NCI-H187 (cell line): Measurements from ENCODE around the gene MAP1B.

Experiments
- DNase-seq, 2 experiments: peaks; one replicate each; lab custom pipeline; 2025; lab: John Stamatoyannopoulos, UW

Gene MAP1B

DNA sequence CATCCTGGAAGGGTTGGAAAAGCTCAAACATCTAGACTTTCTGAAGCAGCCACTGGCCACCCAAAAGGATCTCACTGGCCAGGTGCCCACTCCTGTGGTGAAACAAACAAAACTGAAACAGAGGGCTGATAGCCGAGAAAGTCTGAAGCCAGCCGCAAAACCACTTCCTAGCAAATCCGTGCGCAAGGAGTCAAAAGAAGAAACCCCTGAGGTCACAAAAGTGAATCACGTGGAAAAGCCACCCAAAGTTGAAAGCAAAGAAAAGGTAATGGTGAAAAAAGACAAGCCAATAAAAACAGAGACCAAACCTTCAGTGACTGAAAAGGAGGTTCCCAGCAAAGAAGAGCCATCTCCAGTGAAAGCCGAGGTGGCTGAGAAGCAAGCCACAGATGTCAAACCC, 87.6 kb downstream of the MAP1B start:
- DNase-seq, result no peak

DNA sequence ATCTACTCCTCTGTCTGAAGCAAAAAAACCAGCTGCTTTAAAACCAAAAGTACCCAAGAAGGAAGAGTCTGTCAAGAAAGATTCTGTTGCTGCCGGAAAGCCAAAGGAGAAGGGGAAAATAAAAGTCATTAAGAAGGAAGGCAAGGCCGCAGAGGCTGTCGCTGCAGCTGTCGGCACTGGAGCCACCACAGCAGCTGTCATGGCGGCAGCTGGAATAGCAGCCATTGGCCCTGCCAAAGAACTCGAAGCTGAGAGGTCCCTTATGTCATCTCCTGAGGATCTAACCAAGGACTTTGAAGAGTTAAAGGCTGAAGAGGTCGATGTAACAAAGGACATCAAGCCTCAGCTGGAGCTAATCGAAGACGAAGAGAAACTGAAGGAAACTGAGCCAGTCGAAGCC, 88.3 kb downstream of the MAP1B start:
- no peak for DNase-seq

DNA sequence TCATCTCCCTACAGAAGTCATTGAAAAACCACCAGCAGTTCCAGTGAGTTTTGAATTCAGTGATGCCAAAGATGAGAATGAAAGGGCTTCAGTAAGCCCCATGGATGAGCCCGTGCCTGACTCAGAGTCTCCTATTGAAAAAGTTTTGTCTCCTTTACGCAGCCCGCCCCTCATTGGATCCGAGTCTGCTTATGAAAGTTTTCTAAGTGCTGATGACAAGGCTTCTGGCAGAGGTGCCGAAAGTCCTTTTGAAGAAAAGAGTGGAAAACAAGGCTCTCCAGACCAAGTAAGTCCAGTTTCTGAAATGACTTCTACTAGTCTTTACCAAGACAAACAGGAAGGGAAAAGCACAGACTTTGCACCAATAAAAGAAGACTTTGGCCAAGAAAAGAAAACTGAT, 90.1 kb downstream of the MAP1B start:
- DNase-seq, result no peak

DNA sequence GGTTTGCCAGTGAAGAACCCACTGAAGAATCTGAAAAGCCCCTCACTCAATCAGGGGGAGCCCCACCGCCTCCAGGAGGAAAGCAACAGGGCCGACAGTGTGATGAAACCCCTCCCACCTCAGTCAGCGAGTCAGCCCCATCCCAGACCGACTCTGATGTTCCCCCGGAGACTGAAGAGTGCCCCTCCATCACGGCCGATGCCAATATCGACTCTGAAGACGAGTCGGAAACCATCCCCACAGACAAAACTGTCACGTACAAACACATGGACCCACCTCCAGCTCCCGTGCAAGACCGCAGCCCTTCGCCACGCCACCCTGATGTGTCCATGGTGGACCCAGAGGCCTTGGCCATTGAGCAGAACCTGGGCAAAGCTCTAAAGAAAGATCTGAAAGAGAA, 92.4 kb downstream of the MAP1B start:
- DNase-seq, result no peak

DNA sequence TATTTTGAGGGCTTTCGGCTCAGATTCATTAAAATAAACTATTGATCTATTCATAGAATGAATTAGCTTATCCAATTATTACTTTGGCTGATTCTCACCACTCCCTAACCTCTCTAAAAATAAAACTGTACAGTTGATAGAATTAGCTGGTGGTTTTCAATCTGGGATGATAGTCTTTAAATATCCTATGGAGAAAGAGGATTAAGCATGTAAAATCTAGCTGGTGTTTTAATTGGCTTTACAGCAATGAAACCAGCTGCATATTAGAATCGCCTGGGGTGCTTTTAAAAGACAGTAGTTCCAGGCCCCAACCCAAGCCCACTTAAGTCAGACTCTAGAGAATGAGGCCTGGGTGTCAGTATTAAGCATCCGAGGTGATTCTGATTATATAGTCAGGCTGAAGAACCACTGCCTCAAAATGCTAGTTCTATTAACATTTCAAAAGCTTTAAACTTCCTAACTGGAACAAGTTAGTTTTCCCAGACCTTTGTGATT, 95.1 kb downstream of the MAP1B start:
- no peak for DNase-seq

DNA sequence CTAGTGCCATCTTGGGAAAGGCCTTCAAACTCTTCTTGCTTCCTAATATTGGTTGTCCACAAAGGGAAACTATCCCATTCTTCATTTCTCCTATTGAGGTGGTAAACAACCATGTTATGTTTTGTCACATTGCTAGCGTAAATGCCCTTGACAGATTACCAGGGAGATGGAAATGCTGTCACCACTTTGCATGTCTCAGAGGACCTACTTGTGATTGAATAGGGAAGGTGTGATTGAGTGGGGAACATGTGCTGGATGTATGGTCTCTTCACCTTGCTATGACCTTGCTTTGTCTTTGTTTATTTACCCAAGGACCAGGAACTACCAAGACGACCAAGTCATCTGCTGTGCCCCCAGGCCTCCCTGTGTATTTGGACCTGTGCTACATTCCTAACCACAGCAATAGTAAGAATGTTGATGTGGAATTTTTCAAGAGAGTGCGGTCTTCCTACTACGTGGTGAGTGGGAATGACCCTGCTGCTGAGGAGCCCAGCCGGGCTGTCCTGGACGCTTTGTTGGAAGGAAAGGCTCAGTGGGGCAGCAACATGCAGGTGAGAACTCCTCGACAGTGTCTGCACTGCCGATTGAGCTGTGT, 96.1 kb downstream of the MAP1B start:
- no peak for DNase-seq

DNA sequence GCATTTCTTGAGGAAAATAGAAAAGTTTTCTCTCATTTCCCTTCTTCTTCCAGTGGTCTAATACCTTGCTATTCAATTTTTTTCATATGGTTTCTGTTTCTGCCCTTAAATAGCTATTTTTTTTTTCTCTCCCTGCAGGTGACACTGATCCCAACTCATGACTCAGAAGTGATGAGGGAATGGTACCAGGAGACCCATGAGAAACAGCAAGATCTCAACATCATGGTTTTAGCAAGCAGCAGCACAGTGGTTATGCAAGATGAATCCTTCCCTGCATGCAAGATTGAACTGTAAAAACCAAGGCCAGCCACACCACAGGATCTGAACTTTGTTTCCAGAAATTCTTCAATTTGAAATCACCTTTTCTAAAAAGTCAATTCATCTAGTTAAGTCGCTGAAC, 97.7 kb downstream of the MAP1B start:
- DNase-seq, result no peak

DNA sequence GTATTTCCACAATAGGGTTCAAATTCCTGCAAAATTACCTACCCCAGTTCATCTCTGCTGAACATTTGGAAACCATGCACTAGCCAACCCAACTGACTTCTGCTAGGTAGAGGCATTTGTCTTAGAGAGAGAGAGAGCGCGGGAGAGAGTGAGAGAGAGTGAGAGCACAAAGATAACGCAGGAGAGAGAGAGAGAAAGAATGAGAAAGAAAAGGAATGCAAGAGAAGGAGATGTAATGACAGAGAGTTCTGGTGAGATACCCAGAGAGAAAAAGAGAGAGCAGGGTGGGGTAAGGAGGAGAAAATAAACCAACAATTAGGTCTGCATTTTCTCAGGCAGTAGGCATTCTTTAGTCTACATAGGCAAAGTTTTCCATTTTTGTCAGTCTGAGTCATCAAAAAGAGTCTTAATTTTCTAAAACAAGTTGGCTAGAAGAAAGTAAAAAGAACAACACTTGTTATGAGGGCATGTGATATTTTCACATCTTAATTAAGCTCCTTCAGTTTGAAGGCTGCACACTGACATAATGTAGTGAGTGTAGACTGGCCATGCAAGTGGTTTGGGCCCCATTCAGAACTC, 98.2 kb downstream of the MAP1B start:
- no peak for DNase-seq

DNA sequence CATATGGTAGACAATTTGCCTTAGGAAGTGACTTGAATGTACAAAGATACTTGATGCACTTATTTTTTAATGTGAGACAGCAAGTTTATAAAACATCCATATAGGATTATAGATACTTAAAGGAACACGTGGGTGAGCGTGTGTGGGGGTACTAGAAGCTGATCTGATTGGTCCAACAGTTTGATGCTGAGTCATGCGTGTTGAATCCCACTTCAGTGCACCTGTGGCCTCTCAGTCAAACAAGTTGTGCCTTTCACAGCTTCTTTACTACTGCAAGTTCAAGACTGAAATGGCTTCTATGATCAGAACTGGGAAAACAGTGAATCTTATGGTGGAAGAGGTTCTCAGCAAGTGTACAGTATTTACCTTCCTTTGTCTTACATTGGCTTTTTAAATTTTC, 98.9 kb downstream of the MAP1B start:
- DNase-seq, result no peak

DNA sequence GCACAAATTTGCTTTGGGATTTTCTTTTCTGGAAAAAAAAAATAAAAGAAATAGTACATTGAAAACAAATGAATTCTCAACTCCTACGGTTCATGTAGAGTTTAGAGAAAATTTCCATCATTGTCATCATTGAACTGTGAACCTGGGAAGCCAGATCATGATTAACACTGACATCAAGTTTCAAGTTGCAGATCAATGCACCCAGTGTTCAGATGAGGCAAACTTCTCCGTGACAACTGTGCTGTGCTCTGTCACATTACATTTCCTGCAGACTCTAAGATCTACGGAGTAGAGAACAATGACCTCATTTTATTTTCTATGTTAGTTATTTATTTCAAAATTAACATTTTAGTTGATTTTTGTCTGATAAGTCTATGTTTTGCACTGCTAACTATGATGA, 99.7 kb downstream of the MAP1B start:
- DNase-seq, result no peak

DNA sequence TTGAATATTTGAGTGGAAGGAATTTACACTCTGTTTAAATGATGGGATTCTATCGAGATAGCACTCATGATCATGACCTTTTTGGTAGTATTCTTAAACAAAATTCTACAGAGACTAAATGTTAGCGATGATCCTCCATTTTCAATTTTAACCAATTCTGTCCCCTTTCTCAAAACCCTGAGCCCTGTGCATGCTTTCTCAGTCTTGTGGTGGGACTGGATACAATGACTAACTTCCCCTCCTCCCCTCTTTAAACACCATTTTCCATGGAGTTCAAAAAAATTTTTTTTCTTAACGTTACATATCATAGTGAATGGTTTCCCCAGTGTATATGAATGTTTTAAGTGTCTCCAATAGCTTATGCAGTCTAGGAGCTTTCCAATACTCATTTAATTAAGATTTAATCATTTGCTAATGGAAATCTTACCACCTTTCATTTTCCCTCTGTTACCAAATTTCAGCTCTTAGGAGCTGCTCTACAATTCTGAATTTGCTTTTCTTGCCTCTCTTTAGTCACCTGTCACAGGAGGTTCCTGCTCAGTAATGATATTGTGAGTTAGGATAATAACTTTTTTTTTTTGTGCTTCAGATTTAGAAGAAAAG, 101.2 kb downstream of the MAP1B start:
- no peak for DNase-seq

DNA sequence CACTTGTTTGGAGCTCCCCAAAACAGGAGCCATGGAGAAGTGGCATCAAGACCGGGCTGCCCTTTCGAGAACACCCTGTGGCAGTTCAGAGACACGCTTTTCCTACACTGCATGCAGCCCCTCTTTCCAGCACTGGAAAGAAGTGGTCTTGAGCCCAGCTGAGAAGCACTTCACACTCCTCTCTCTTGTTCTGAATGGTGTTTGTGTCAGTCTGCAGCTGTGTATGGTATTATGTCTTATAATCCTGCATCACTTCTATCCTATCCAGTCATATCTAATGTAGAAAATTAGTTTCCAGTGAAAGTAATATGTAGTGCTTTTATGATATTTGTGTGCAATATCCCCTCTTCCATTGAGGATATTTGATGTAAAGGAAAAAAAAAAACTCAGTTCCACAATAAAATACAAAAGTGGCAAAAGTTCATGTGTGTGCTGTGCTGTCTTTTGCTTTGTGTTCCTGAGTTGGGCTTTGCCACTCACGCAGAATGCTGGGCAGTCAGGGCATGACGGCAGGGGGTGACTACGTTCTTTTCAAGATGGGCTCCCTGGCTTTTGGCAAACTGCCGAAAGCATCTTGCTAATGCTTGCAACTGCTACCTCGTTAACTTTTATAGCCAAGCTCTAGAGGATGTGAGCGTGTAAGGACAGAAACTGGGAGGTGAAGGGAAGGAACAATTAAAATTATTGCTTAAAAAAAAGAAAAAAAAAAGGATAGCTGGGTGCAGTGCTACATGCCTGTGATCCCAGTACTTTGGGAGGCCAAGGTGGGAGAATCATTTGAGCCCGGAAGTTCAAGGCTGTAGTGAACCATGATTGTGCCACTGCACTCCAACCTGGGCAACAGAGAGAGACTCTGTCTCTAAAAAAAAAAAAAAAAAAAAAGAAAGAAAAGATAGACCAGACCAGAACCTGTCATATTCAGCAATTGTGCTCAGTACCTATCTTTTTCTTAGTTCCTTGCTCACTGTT, 102.2 kb downstream of the MAP1B start:
- DNase-seq, result no peak

DNA sequence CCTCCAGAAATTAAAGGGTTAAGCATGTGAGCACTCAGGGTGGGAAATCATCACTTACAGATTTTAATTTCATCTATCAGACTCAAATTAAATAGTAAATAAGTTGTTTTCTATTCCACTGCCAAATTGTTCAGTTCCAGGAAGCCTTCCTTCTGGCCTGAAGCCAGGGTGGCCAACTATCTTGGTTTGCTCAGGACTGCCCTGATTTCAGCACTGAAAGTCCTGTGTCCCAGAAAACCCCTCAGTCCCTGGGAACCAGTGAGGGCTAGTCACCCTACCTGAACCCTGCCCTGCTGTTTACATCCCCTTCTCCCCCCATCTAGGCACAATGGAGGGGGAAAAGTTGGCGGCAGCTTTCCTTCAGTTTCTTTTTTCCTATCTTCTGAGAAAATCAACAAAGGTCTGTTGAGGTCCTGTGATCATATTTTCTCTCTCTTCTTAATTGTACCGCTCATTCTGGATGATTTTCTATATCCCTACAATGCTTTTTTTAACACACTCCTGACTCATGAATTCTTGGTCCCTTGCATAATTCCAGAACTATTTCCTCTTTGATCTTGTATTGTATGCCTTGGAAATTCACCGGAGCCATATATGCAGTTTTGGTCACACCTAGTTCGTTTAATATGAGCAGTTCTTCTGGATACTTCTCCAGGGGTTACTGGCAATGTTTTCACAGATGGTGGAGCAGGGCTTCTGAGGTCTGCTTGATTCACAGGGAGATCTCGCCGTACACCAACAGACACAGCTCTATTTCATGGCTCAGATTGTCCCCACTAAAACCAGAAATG, 103.8 kb downstream of the MAP1B start:
- DNase-seq, result no peak

DNA sequence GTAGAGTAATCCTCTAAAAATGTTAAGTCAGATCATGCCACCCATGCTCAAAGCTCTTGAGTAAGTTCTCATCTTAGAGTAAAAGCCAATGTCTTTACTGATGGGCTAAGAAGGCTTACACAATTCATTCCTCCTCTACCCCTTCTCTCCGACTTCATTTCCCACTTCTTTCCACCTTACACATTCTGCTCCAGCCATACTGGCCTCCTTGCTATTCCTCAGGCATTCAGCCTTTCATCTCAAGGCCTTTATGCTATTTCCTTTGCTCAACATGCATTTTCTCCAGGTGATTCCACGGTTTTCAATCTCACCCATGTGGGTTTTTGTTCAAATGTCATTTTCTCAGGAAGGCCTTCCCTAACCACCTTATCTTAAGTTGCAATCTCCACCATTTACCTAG, 104.9 kb downstream of the MAP1B start:
- no peak for DNase-seq

DNA sequence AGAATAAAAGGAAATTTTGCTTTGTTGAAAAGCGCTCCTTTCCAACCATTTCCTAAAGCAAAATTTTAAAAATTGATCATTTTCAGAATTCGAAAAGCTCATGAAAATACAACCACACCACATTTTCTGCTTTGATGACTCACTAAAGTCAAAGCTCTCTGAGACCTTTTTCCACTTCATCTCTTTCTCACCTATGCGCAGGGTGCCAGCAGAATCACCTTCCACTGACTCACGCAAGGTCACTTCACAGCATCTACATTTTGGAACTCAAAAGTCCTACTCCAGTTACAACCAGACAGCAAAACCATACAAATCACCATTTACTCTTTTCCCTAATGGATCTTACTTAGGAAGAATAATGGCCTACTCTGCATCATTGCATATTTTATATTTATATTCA, 106.2 kb downstream of the MAP1B start:
- no peak for DNase-seq

DNA sequence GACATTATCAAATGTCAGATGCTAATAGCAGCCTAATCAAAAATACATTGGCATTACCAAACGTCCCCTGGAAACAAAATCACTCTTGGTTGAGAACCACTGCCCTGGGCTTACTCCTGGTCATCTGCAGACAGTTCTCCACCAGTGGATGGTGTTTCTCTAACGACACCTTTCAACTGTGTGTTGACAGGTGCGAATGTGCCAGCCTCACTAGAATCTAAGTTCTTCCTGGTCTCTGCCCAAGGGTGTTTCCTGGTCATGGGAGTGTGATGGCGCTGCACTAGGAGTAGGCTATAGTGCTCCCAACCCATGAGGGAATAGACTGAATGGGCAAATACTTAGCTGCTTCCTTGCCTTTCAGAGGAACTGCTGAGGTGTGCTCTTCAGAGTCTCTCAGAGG, 106.9 kb downstream of the MAP1B start:
- no peak for DNase-seq

DNA sequence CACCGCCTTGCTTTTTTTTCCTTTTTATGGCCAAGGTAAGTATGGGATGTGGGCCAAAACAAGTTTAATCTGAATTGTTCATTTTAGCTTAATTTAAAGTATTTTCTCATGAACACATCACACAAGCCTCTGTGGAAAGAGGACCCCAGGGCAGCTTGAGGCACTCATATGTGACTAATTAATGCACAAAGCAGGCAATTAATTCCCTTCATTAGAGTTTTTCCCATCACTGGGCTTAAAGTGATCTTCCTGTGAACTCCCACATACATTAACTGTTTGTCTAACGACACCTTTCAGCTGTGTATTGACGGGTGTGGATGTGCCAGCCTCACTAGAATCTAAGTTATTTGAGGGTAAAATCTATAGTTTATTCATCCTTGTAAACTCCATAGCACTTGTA, 109.5 kb downstream of the MAP1B start:
- DNase-seq, result no peak

DNA sequence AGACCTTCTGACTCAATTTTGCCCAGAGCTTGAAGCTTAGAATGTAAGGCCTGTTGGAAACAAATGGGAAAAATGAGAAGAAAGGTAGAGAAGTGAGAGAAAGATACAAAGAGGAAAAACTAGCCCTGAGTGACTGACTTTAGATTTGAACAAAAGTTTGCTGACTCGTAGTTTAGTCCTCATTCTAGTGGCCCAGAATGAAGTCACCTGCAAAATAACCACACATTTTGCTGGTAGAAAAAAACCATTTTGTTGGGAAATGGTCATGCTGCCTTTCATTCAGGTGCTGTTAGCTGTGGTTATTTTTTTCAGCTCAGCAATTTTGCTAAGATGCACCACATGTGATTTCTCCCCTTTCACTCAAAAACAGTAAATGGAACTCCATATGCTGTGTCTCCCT, 113.8 kb downstream of the MAP1B start:
- no peak for DNase-seq

DNA sequence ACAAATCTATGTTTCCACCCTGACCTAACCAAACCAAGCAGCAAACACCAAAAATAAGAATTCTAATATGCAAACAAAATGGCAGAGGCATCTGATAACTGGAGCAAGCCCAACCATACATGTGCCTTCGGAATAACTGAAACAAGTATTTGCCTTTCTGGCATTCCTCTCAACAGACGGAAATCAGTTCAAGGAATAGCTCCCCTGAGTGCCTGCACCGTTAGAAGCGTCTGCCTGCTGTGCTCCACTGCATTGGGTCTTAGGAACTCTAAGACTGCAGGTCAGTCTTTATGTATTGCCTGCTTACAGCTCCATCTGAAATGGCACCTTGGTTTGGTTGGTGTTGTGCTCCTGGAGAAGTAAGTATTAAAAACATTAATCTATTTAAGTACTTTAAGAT, 114.3 kb downstream of the MAP1B start:
- DNase-seq, result no peak

DNA sequence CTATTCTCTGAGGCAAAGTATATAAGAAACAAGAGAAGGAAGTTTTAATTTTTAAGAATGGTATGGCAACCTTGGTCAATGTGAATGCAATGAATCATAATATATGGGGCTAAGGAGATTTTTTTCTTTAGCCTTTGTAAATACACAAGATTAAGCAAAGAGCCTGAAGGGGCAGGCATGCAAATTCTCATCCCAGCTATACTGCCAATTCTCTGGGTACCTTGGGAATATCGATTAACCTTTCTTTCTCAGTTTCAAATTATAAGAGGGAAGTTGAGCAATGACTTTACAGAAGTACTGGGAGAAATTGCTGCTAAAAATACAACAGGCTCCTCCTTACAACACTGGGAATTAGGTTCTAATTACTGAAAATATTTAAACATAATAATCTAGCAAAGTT, 115.2 kb downstream of the MAP1B start:
- no peak for DNase-seq

DNA sequence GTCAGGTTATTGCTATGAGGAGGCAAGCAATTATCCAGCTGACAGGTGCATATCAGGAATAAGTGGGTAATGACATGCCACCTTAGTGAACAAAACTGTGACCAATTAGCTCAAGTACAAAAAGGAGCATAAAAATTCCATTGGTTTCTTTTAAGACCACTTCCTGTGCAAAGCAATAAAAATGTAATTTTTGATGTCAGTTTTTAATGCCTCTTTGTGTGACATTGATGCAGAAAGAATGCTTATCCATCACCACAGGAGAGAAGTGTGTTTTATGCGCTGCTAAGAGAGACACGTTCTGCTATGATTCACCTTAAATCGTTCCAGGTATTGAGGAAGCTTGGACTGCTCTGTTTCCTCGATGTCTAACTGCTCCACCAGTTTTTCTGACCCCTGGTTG, 116.1 kb downstream of the MAP1B start:
- DNase-seq, result no peak

DNA sequence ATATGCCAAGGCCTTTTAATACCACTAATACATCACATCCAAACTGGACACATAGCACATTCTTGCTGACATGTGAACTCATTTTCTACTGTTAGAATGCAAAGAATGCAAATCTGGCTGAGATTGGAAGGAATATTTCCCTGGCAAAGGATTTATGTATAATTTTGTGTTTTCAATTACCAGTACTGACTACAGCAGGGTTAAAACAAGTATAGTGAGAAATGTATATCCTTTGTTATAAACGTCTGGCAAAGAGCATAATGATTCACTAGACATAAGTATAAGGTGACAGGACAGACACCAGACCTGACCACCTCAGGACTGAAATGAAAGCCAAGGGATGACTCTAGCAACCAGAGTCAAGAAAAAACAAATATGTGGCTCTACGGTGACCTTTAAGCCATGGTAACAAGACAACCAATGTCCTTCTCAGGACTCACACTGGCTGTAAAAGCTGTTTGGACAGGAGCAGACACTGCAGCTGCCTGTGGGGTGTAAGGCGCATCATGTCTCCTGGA, 117.7 kb downstream of the MAP1B start:
- DNase-seq, result no peak
